K562 (cell line): ENCODE results near the gene LZTR1. TPM values are rescaled to one million over a fixed set of nuclear protein-coding genes. Genes with fewer than 3 reads are reported as not detected.

Experiments
- CBFA2T3 ChIP-seq: fragments of 450-650 bp; IDR thresholded peaks from 2 replicates; pipeline ENCODE4 v1.6.1; 2017
- DNMT1 ChIP-seq: fragments of 450-650 bp; IDR thresholded peaks from 2 replicates; pipeline ENCODE4 v1.6.1; 2016; ENCODE audit warnings: antibody characterized with exemption, mild to moderate bottlenecking
- HNRNPH1 ChIP-seq: fragments of 200-400 bp; formaldehyde crosslinking; optimal IDR thresholded peaks from 2 replicates; pipeline ENCODE3; 2017; ENCODE audit warnings: low read depth, mild to moderate bottlenecking, low read length, moderate library complexity
- MEIS2 ChIP-seq: fragments of 450-650 bp; IDR thresholded peaks from 2 replicates; pipeline ENCODE4 v1.6.1; 2014; ENCODE audit warnings: mild to moderate bottlenecking; ENCODE audit not compliant: partially characterized antibody
- RBBP5 ChIP-seq: fragments of 200-600 bp; sonication (generic); IDR thresholded peaks from 2 replicates; pipeline ENCODE4 v1.6.1; 2012; ENCODE audit warnings: borderline replicate concordance, mild to moderate bottlenecking, low read length, control low read depth, inconsistent platforms; ENCODE audit not compliant: insufficient read depth, poor library complexity, severe bottlenecking
- SETDB1 ChIP-seq: IDR thresholded peaks from one replicate; pipeline ENCODE4 v1.6.1; 2012; ENCODE audit warnings: low read length, control low read depth, inconsistent platforms
- TSC22D4 ChIP-seq: fragments of 450-650 bp; IDR thresholded peaks from 2 replicates; pipeline ENCODE4 v1.6.1; 2016; ENCODE audit warnings: missing genetic modification characterization, missing biosample characterization, control low read depth
- YY1 ChIP-seq, 3 experiments: IDR thresholded peaks; 2 replicates each; pipeline ENCODE4 v1.6.1; 2011; ENCODE audit warnings: low read length in 2 of 3, mild to moderate bottlenecking in 2 of 3, moderate library complexity in 2 of 3, borderline replicate concordance in 1 of 3, control low read depth in 1 of 3, low read depth in 1 of 3; ENCODE audit not compliant: insufficient read depth in 3 of 3, insufficient replicate concordance in 2 of 3, control insufficient read depth in 1 of 3, insufficient read length in 1 of 3; ENCODE audit errors: extremely low read depth in 1 of 3
- ZBTB33 ChIP-seq: sonication (generic); formaldehyde crosslinking; IDR thresholded peaks from 2 replicates; pipeline ENCODE4 v1.8.1; 2023; ENCODE audit warnings: mild to moderate bottlenecking, missing genetic modification reagents
- ZNF592 ChIP-seq: fragments of 450-650 bp; IDR thresholded peaks from 2 replicates; pipeline ENCODE4 v1.6.1; 2017; ENCODE audit warnings: antibody characterized with exemption, mild to moderate bottlenecking
- ZNF699 ChIP-seq: fragments of 250-450 bp; sonication (Bioruptor Pico); IDR thresholded peaks from 2 replicates; pipeline ENCODE4 v1.8.0; 2021; ENCODE audit warnings: mild to moderate bottlenecking, moderate library complexity; ENCODE audit not compliant: insufficient replicate concordance
- polyA plus RNA-seq, 8 experiments: library from polyadenylated mRNA; depleted of rRNA in 4 of 8; stranded (reverse) in 5 of 8; unstranded in 3 of 8; fragments of >200 nt; fragmentation: Nextera tagmentation in 2 of 8; fragmentation: Illumina TruSeq in 1 of 8; extraction: Ambion mirVana in 2 of 8; extraction: Trizol in 1 of 8; gene quantifications; 2 replicates each; pipeline versions ENCODE4 v1.2.1 to v1.2.3, GENCODE V29; 2011 to 2014; ENCODE audit warnings: inconsistent platforms in 1 of 8, missing spikeins in 1 of 8
- total RNA-seq, 7 experiments: library from RNA; depleted of rRNA in 6 of 7; stranded (reverse); fragments of >200 nt in 6 of 7; fragmentation: Illumina TruSeq in 2 of 7; extraction: Trizol in 2 of 7; gene quantifications; 2 replicates each; pipeline versions ENCODE4 v1.2.1 to v1.2.3, GENCODE V29; 2011 to 2021; ENCODE audit warnings: low replicate concordance in 1 of 7
- TF ChIP-seq, protein P1 (sequence below): sonication (generic); formaldehyde crosslinking; IDR thresholded peaks from 2 replicates; pipeline ENCODE4 v1.8.1; 2023; ENCODE audit warnings: mild to moderate bottlenecking, missing genetic modification reagents, moderate library complexity
- TF ChIP-seq, protein P2 (sequence below): fragments of 250-450 bp; sonication (Bioruptor Pico); IDR thresholded peaks from 2 replicates; pipeline ENCODE4 v1.4.0; 2020

Gene LZTR1
- total and polyA plus RNA-seq, 9 of the 15 experiments (the other 6 are each of a cell fraction or from before 2014, with no cell fraction given): 2.2 to 135 (median 63.0) TPM

GRCh38 chr22:21020802-21021429 lies 38.8 kb downstream of the LZTR1 start (continued):
- TF ChIP-seq, protein P1, sequence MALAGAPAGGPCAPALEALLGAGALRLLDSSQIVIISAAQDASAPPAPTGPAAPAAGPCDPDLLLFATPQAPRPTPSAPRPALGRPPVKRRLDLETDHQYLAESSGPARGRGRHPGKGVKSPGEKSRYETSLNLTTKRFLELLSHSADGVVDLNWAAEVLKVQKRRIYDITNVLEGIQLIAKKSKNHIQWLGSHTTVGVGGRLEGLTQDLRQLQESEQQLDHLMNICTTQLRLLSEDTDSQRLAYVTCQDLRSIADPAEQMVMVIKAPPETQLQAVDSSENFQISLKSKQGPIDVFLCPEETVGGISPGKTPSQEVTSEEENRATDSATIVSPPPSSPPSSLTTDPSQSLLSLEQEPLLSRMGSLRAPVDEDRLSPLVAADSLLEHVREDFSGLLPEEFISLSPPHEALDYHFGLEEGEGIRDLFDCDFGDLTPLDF (CRISPR knock-in tag): 0 out of 2 replicates have a peak, but pooled peaks have one; percentile 24
- TF ChIP-seq SETDB1 (no peak), ZBTB33 (CRISPR knock-in tag) (no peak), MEIS2 (no peak), RBBP5 (no peak), ZNF699 (CRISPR knock-in tag) (peak; percentile 68), HNRNPH1 (no peak), TSC22D4 (tag) (peak; percentile 39; the same call in 1 of the 2 replicates), YY1 (IDR thresholded peaks at IDR 0.05; ENCODE audit: borderline replicate concordance in 1 of 3, control insufficient read depth in 1 of 3, extremely low read depth in 1 of 3, insufficient read depth in 3 of 3, insufficient read length in 1 of 3, insufficient replicate concordance in 2 of 3, low read depth in 1 of 3, low read length in 2 of 3) (no peak), CBFA2T3 (no peak), ZNF592 (no peak), DNMT1 (no peak)
- TF ChIP-seq, protein P2, sequence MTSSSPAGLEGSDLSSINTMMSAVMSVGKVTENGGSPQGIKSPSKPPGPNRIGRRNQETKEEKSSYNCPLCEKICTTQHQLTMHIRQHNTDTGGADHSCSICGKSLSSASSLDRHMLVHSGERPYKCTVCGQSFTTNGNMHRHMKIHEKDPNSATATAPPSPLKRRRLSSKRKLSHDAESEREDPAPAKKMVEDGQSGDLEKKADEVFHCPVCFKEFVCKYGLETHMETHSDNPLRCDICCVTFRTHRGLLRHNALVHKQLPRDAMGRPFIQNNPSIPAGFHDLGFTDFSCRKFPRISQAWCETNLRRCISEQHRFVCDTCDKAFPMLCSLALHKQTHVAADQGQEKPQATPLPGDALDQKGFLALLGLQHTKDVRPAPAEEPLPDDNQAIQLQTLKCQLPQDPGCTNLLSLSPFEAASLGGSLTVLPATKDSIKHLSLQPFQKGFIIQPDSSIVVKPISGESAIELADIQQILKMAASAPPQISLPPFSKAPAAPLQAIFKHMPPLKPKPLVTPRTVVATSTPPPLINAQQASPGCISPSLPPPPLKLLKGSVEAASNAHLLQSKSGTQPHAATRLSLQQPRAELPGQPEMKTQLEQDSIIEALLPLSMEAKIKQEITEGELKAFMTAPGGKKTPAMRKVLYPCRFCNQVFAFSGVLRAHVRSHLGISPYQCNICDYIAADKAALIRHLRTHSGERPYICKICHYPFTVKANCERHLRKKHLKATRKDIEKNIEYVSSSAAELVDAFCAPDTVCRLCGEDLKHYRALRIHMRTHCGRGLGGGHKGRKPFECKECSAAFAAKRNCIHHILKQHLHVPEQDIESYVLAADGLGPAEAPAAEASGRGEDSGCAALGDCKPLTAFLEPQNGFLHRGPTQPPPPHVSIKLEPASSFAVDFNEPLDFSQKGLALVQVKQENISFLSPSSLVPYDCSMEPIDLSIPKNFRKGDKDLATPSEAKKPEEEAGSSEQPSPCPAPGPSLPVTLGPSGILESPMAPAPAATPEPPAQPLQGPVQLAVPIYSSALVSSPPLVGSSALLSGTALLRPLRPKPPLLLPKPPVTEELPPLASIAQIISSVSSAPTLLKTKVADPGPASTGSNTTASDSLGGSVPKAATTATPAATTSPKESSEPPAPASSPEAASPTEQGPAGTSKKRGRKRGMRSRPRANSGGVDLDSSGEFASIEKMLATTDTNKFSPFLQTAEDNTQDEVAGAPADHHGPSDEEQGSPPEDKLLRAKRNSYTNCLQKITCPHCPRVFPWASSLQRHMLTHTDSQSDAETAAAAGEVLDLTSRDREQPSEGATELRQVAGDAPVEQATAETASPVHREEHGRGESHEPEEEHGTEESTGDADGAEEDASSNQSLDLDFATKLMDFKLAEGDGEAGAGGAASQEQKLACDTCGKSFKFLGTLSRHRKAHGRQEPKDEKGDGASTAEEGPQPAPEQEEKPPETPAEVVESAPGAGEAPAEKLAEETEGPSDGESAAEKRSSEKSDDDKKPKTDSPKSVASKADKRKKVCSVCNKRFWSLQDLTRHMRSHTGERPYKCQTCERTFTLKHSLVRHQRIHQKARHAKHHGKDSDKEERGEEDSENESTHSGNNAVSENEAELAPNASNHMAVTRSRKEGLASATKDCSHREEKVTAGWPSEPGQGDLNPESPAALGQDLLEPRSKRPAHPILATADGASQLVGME (CRISPR knock-in tag): peak; percentile 16; the same call in 1 of the 2 replicates
